Esophagus muscularis mucosa (tissue), 3 donors: ENCODE results near the gene RACGAP1.

ENCODE experiments used
- POLR2A ChIP-seq: fragments of 450-650 bp; IDR thresholded peaks from one replicate; pipeline ENCODE4 v1.6.1; 2017; ENCODE audit warnings: antibody characterized with exemption, moderate library complexity, mild to moderate bottlenecking, low read depth
- POLR2AphosphoS5 ChIP-seq, 2 donors: sonication (generic); formaldehyde crosslinking; IDR thresholded peaks; one replicate each; pipeline ENCODE4 v1.6.1; 2017; ENCODE audit warnings: antibody characterized with exemption in 2 of 2
- TF ChIP-seq, protein P1 (sequence below), 3 experiments: fragments of 200-600 bp in 2 of 3; fragments of 450-650 bp in 1 of 3; sonication (generic) in 2 of 3; IDR thresholded peaks; one replicate each; pipeline ENCODE4 v1.5.1; 2017 to 2019; ENCODE audit warnings: antibody characterized with exemption in 3 of 3, mild to moderate bottlenecking in 2 of 3, moderate library complexity in 1 of 3

DNA sequence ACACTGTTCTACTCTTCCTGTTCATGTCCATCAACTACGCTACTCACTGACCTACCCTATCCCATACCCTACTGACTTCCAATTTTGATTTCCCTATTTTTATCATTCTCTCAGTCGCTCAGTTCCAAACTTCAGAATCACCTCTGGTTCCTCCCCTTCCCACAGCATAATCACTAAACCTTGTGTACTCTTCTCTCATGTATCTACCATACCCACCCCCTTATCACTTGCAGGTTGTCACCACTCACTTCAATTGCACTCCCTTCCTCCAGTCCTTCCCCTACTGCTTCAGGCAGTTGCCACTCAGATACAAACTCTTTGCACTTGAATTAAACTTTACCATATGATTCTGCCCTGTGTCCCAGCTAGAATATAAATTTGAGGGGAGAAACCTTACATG is 6.3 kb downstream of the RACGAP1 start:
- TF ChIP-seq, protein P1, sequence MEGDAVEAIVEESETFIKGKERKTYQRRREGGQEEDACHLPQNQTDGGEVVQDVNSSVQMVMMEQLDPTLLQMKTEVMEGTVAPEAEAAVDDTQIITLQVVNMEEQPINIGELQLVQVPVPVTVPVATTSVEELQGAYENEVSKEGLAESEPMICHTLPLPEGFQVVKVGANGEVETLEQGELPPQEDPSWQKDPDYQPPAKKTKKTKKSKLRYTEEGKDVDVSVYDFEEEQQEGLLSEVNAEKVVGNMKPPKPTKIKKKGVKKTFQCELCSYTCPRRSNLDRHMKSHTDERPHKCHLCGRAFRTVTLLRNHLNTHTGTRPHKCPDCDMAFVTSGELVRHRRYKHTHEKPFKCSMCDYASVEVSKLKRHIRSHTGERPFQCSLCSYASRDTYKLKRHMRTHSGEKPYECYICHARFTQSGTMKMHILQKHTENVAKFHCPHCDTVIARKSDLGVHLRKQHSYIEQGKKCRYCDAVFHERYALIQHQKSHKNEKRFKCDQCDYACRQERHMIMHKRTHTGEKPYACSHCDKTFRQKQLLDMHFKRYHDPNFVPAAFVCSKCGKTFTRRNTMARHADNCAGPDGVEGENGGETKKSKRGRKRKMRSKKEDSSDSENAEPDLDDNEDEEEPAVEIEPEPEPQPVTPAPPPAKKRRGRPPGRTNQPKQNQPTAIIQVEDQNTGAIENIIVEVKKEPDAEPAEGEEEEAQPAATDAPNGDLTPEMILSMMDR (IDR thresholded peaks at IDR 0.05), result no peak
- TF ChIP-seq POLR2AphosphoS5 (IDR thresholded peaks at IDR 0.05) (no peak), POLR2A (no peak)
